Osteoblast (primary cell): ENCODE measurements around the gene GPM6B. TPM values are rescaled to one million over a fixed set of nuclear protein-coding genes. Genes with fewer than 3 reads are reported as not detected.
A peak's percentile ranks its signal among the peaks of the same experiment; 100 is the strongest.

Experiments
- DNase-seq: peaks from one replicate; pipeline ENCODE4 v3.0.0; 2011; ENCODE audit warnings: low spot score, mixed read lengths; ENCODE audit not compliant: insufficient read length; ENCODE audit errors: missing footprints
- H2AFZ ChIP-seq: 2 replicates; pipeline ENCODE4 v1.6.0; 2011; ENCODE audit warnings: mild to moderate bottlenecking, low read length
- H3K27ac ChIP-seq: 2 replicates; pipeline ENCODE4 v1.5.1; 2011; ENCODE audit warnings: mild to moderate bottlenecking, low read depth, low read length, moderate library complexity
- H3K27me3 ChIP-seq: 2 replicates; pipeline ENCODE4 v1.6.0; 2012; ENCODE audit warnings: mild to moderate bottlenecking, control low read depth, inconsistent platforms, low read length, moderate library complexity; ENCODE audit not compliant: insufficient read depth
- H3K36me3 ChIP-seq: 2 replicates; pipeline ENCODE4 v1.5.1; 2011; ENCODE audit warnings: mild to moderate bottlenecking, low read length, control low read depth, moderate library complexity; ENCODE audit not compliant: insufficient read depth
- H3K4me1 ChIP-seq: 2 replicates; pipeline ENCODE4 v1.5.1; 2011; ENCODE audit warnings: mild to moderate bottlenecking, low read length, control low read depth, moderate library complexity; ENCODE audit not compliant: insufficient read depth
- H3K4me2 ChIP-seq: 2 replicates; pipeline ENCODE4 v1.6.0; 2011; ENCODE audit warnings: mild to moderate bottlenecking, low read length; ENCODE audit not compliant: insufficient read depth
- H3K4me3 ChIP-seq: fragments of 200-600 bp; sonication (generic); 3 replicates; pipeline ENCODE4 v1.5.1; 2012; ENCODE audit warnings: mild to moderate bottlenecking, low read length, inconsistent platforms; ENCODE audit not compliant: insufficient read depth
- H3K79me2 ChIP-seq: 2 replicates; pipeline ENCODE4 v1.6.0; 2012; ENCODE audit warnings: mild to moderate bottlenecking, low read length, control low read depth, inconsistent platforms; ENCODE audit not compliant: insufficient read depth
- H3K9me3 ChIP-seq: 2 replicates; pipeline ENCODE4 v1.5.1; 2011; ENCODE audit warnings: low read depth, low read length, control low read depth
- H4K20me1 ChIP-seq: 2 replicates; pipeline ENCODE4 v1.6.0; 2012; ENCODE audit warnings: mild to moderate bottlenecking, low read length, control low read depth; ENCODE audit not compliant: insufficient read depth
- CTCF ChIP-seq: IDR thresholded peaks from 2 replicates; pipeline ENCODE4 v1.5.1; 2011; ENCODE audit warnings: mild to moderate bottlenecking, low read depth, low read length, moderate library complexity; ENCODE audit errors: extremely low read depth
- total RNA-seq: library from RNA; depleted of rRNA; stranded (reverse); fragments of >200 nt; gene quantifications from 2 replicates; pipeline ENCODE4 v1.2.3, GENCODE V29; 2012

GPM6B gene
- total RNA-seq, 1 donor, result 1.1 TPM

- no peak overlapping the region for H3K4me2 ChIP-seq
- no peak overlapping the region for H3K27ac ChIP-seq
- H4K20me1 ChIP-seq, result no peaks in the 10 kb centered on the region
- peaks cover 6% of the 10 kb centered on the region for H3K36me3 ChIP-seq
- no peaks in the 10 kb centered on the region for H3K79me2 ChIP-seq
- no peak overlapping the region for H2AFZ ChIP-seq
- no peak for DNase-seq
- no peaks in the 10 kb centered on the region for H3K27me3 ChIP-seq
- H3K9me3 ChIP-seq, result no peaks in the 10 kb centered on the region
- H3K4me3 ChIP-seq, result no peak overlapping the region
- peaks cover 7% of the 10 kb centered on the region for H3K4me1 ChIP-seq
- TF ChIP-seq CTCF, result no peak
These were observed 42.2 kb downstream of the GPM6B start for GRCh38 chrX:13774696-13775095.

- no peak overlapping the region for H3K27ac ChIP-seq
- H4K20me1 ChIP-seq, result no peaks in the 10 kb centered on the region
- H3K4me3 ChIP-seq, result no peak overlapping the region
- no peak for TF ChIP-seq CTCF
- DNase-seq, result no peak
- peaks cover 18% of the 10 kb centered on the region for H3K36me3 ChIP-seq
- H3K27me3 ChIP-seq, result no peaks in the 10 kb centered on the region
- H3K9me3 ChIP-seq, result no peaks in the 10 kb centered on the region
- no peak overlapping the region for H2AFZ ChIP-seq
- no peaks in the 10 kb centered on the region for H3K79me2 ChIP-seq
- H3K4me1 ChIP-seq, result no peaks in the 10 kb centered on the region
- H3K4me2 ChIP-seq, result no peak overlapping the region
These were observed 46.8 kb downstream of the GPM6B start for GRCh38 chrX:13770013-13770535.

GRCh38 chrX:13768939-13769338 is 48.0 kb downstream of the GPM6B start:
- no peaks in the 10 kb centered on the region for H3K9me3 ChIP-seq
- no peak overlapping the region for H3K4me3 ChIP-seq
- TF ChIP-seq CTCF, result no peak
- no peaks in the 10 kb centered on the region for H4K20me1 ChIP-seq
- H2AFZ ChIP-seq, result no peak overlapping the region
- no peak for DNase-seq
- peaks cover 18% of the 10 kb centered on the region for H3K36me3 ChIP-seq
- no peaks in the 10 kb centered on the region for H3K4me1 ChIP-seq
- H3K27me3 ChIP-seq, result no peaks in the 10 kb centered on the region
- no peak overlapping the region for H3K27ac ChIP-seq
- no peak overlapping the region for H3K4me2 ChIP-seq
- no peaks in the 10 kb centered on the region for H3K79me2 ChIP-seq

GRCh38 chrX:13764765-13765164 is 52.1 kb downstream of the GPM6B start:
- no peaks in the 10 kb centered on the region for H4K20me1 ChIP-seq
- no peak overlapping the region for H3K27ac ChIP-seq
- H3K4me3 ChIP-seq, result no peak overlapping the region
- no peaks in the 10 kb centered on the region for H3K4me1 ChIP-seq
- DNase-seq, result peak; percentile 72
- H3K9me3 ChIP-seq, result no peaks in the 10 kb centered on the region
- H2AFZ ChIP-seq, result no peak overlapping the region
- H3K36me3 ChIP-seq, result peaks cover 27% of the 10 kb centered on the region
- no peak overlapping the region for H3K4me2 ChIP-seq
- no peaks in the 10 kb centered on the region for H3K79me2 ChIP-seq
- H3K27me3 ChIP-seq, result no peaks in the 10 kb centered on the region
- TF ChIP-seq CTCF, result peak; percentile 14
